Kidney (tissue), 14 donors: ENCODE results near the gene TBC1D3B. TPM values are rescaled to one million over a fixed set of nuclear protein-coding genes. Genes with fewer than 3 reads are reported as not detected.
A peak's percentile ranks its signal among the peaks of the same experiment; 100 is the strongest.

ENCODE experiments used
- DNase-seq, 5 donors: peaks; one replicate each; pipeline ENCODE4 v3.0.0-alpha.2; 2013 to 2020
- FAIRE-seq: peaks from 2 replicates; lab custom pipeline; 2012; peaks lifted over from hg19 to GRCh38; lab: Jason Lieb, UNC
- H3K27ac ChIP-seq, 2 donors: one replicate each; pipeline ENCODE4 v1.7.0; 2013; ENCODE audit warnings: low read depth in 2 of 2, low read length in 2 of 2, inconsistent platforms in 1 of 2
- H3K27me3 ChIP-seq: one replicate; pipeline ENCODE4 v1.7.1; 2013; ENCODE audit warnings: low read length, inconsistent platforms; ENCODE audit not compliant: control insufficient read depth, insufficient read depth
- H3K36me3 ChIP-seq, 3 donors: one replicate each; pipeline versions ENCODE4 v1.7.0 to v1.7.1; 2013; ENCODE audit warnings: low read length in 3 of 3, control low read depth in 1 of 3, inconsistent platforms in 1 of 3; ENCODE audit not compliant: insufficient read depth in 3 of 3, control insufficient read depth in 2 of 3
- H3K4me1 ChIP-seq, 3 donors: one replicate each; pipeline versions ENCODE4 v1.7.0 to v1.7.1; 2013; ENCODE audit warnings: low read length in 3 of 3, inconsistent platforms in 1 of 3, low read depth in 1 of 3; ENCODE audit not compliant: control insufficient read depth in 2 of 3, insufficient read depth in 2 of 3
- H3K4me3 ChIP-seq, 3 donors: one replicate each; pipeline versions ENCODE4 v1.7.0 to v1.8.1; 2013; ENCODE audit warnings: low read length in 3 of 3, control low read depth in 1 of 3, inconsistent platforms in 1 of 3
- H3K9ac ChIP-seq, 3 donors: one replicate each; pipeline versions ENCODE4 v1.7.0 to v1.7.1; 2013; ENCODE audit warnings: low read length in 3 of 3, control low read depth in 1 of 3, inconsistent platforms in 1 of 3
- H3K9me3 ChIP-seq, 3 donors: one replicate each; pipeline versions ENCODE4 v1.7.0 to v1.7.1; 2013; ENCODE audit warnings: low read length in 3 of 3, control low read depth in 1 of 3, inconsistent platforms in 1 of 3; ENCODE audit not compliant: control insufficient read depth in 2 of 3, insufficient read depth in 1 of 3
- CTCF ChIP-seq: IDR thresholded peaks from 3 replicates; pipeline ENCODE4 v1.5.1; 2012; ENCODE audit warnings: mild to moderate bottlenecking, moderate library complexity, borderline replicate concordance; ENCODE audit not compliant: insufficient read depth; ENCODE audit errors: extremely low read depth
- intact Hi-C: fragments of 100-400 bp; cut with DNase I; formaldehyde crosslinking; loops from one replicate; pipeline ENCODE4 v1.11.1; 2022
- polyA plus RNA-seq: library from polyadenylated mRNA; stranded (reverse); fragments of 350-450 nt; fragmentation: Illumina TruSeq; extraction: RNeasy Lipid Tissue Mini Kit (QIAGEN cat#74804); gene quantifications from one replicate; pipeline ENCODE4 v1.2.3, GENCODE V29; 2014; ENCODE audit warnings: low read depth, low replicate concordance; ENCODE audit not compliant: insufficient read depth
- total RNA-seq: library from RNA; stranded (reverse); fragmentation: NEBNext Ultra II Directional; extraction: Animal tissue kit (Norgen Biotek cat#: 25700); gene quantifications from one replicate; pipeline ENCODE4 v1.2.1, GENCODE V29; 2021
- donor health status: control.
- donor health status: control.
- donor health status: control.
- donor health status: control.
- donor health status: control.
- donor health status: DM: yes; HTN: yes; CAD: no.
- donor health status: Normal renal cell carcinoma (clear cell type).

The TBC1D3B gene
- total and polyA plus RNA-seq, 2 donors from 2014 or later, result 1.3 to 7.7 TPM

DNA sequence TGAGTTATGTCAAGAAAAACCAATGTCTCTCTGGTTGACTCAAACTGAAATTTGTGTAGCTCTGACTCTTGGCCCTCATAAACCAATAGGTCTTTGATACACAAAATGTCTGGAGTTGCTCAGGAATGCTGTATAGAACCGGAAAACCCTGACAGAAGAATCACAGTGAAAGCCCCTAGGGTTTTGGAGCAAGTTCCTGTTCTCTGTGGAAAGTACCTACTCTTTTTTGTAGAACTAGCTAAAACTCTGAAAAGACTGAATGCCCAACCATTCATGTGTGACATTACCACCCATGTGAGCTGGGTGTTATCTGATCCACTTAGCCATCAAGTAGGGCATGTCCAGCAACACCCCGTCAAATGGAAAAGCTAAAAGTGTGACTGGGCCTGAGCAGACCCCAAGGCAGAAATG, 44.0 kb downstream of the TBC1D3B start:
- intact Hi-C loops, result no loop called here
- Histone ChIP-seq H3K4me1 (no peaks in the 10 kb centered on the region), H3K4me3 (no peak overlapping the region), H3K27me3 (no peaks in the 10 kb centered on the region), H3K9me3 (no peaks in the 10 kb centered on the region), H3K27ac (no peak overlapping the region), H3K36me3 (no peaks in the 10 kb centered on the region), H3K9ac (no peak overlapping the region)
- TF ChIP-seq CTCF, result no peak
- DNase-seq (peak in 3 of 5 donors; percentile 11 to 64 (median 47)), FAIRE-seq (no peak)

- no peak overlapping the region for H3K27ac ChIP-seq
- H3K4me1 ChIP-seq, result no peaks in the 10 kb centered on the region
- no peak for TF ChIP-seq CTCF
- H3K27me3 ChIP-seq, result no peaks in the 10 kb centered on the region
- no peaks in the 10 kb centered on the region for H3K9me3 ChIP-seq
- H3K9ac ChIP-seq, result no peak overlapping the region
- no peak overlapping the region for H3K4me3 ChIP-seq
- intact Hi-C loops, result no loop called here
- no peaks in the 10 kb centered on the region for H3K36me3 ChIP-seq
- DNase-seq (no peak), FAIRE-seq (no peak)
Observed at GRCh38 chr17:36131931-36132330, 44.5 kb downstream of the TBC1D3B start.

DNA sequence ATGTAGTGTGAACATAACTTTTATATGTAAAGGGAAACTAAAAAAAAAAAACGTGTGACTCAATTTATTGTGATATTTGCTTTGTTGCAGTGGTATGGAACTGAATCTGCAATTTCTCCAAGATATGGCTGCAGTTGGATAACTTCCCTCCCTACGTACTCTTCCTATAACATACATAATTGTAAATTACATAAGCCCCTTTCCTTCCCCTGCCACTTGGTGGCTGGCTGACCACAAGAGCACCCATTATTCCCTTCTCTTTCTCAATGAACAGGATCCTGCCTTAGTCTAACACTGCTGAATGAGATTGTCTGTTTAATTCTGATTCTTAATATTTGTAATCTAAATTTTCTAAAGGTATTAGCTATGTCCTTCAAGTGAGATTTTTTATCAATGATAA, 45.0 kb downstream of the TBC1D3B start:
- DNase-seq (no peak), FAIRE-seq (no peak)
- Histone ChIP-seq H3K27ac (no peak overlapping the region), H3K4me3 (no peak overlapping the region), H3K9me3 (no peaks in the 10 kb centered on the region), H3K36me3 (no peaks in the 10 kb centered on the region), H3K4me1 (no peaks in the 10 kb centered on the region), H3K27me3 (no peaks in the 10 kb centered on the region), H3K9ac (no peak overlapping the region)
- intact Hi-C loops, result no loop called here
- no peak for TF ChIP-seq CTCF

DNA sequence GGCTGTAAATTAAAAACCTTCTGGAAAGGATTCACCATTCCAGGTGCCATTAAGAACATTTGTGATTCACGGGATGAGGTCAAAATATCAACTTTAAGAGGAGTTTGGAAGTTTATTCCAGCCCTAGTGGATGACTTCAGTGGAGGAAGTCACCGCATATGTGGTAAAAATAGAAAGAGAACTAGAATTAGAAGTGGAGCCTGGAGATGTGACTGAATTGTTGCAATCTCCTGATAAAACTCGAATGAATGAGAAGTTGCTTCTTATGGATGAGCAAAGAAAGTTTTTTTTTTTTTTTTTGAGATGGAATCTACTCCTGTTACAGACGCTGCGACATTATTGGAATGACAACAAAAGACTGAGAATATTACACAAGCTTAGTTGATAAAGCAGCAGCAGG, 46.1 kb downstream of the TBC1D3B start:
- Histone ChIP-seq H3K36me3 (no peaks in the 10 kb centered on the region), H3K4me3 (no peak overlapping the region), H3K9ac (no peak overlapping the region), H3K27ac (no peak overlapping the region), H3K4me1 (no peaks in the 10 kb centered on the region), H3K27me3 (no peaks in the 10 kb centered on the region), H3K9me3 (peaks cover 0 to 7% (median 6%) of the 10 kb centered on the region in 3 donors)
- no peak for TF ChIP-seq CTCF
- DNase-seq (no peak), FAIRE-seq (no peak)
- intact Hi-C loops, result no loop called here
